HG03520 (cell line): ENCODE data around the gene EFNA5.
"Not testable (repeated sequence)": the region's sequence is repeated elsewhere in the genome, so short reads cannot be mapped to it uniquely, and the experiment has no call there.

ENCODE experiments used
- ATAC-seq: cut with Tn5 transposase; IDR thresholded peaks from one replicate; pipeline ENCODE4 v1.9.1; 2021; ENCODE audit warnings: mild to moderate bottlenecking, moderate library complexity; ENCODE audit not compliant: unreplicated experiment

Gene EFNA5

DNA sequence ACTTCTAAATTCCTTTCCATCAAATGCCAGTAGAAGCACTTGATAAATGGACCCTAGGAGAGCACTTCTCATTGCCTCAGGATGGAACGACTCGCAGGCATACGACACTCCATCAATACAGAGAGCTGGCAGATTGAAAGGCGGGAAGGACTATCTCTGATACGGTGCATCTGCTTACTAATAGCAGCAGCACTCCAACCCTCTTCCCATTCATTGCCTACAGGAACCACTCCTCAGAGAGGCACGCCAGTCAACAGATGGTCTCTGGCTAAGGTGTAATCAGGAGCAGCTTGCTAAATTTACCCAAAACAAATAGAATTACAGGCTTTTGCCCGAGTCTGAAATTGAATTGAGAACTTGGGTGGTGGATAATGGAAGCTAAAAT, 168.1 kb downstream of the EFNA5 start:
- no peak for ATAC-seq

DNA sequence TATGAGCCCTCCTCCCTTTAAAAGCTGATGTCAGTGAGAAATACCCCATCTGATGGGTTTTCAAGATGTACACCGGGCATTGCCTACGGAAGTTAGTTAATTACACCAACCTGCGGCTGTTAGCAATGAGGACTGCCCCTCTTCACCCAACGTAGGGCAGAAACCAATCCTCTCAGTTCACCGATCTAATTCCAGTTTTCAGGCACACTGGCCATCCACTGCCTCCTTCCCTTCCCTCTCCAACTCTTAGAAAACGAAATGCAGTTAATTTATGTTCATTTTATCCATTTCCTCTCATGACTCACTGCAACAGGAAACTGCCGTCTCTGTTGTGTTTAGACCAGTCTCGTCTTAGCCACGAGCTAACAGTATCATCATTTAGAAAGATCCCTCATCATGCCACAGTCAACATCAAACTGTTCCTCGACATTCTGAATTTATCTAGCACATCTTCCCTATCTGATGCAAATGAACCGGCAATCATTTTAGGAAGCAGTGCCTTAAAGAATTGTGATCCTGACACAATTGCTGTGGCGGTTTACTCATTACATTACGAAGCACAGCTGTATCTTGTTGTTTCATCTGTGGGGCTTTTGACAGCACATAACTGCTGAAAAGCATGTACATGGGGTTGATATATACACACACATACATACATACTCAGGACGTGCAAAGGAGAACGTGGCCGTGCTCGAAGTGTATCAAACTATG, 168.6 kb downstream of the EFNA5 start:
- ATAC-seq, result no peak

DNA sequence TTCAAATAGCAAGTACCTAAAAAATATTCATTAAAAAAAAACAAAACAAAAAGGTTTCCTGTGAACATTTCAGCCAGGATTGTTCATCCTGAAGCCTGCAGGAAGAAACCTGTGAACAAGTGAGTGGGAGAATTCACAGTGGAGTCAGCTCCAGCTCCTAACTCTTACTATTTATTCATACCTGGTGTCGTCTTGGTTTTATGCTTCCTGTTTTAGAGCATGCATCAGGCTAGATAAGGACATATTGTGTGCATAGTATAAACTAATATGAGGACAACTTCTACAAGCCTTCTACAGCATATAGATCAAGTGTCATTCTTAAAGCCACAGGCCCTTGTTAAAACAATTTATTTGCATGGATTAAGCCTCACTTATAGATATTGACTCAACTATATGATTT, 169.9 kb downstream of the EFNA5 start:
- ATAC-seq, result no peak

DNA sequence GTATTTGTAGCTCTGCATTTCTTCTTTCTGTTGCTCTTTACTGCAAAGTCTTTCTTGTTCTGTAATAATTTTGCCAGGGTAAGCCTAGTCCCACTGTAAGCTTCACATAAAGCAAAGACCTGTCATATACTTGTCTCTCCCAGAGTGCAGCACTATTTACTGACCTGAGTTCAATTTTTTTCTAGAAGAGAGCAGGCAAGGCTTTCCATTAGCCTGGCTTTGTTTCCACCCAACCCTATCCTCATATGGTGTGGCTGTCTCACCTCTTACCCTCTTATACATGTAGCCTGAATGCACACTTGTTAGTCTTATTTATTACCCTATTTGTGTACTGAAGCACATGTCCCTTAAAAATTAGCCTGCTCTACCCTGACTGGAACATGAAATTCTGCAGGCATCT, 170.4 kb downstream of the EFNA5 start:
- ATAC-seq, result no peak

DNA sequence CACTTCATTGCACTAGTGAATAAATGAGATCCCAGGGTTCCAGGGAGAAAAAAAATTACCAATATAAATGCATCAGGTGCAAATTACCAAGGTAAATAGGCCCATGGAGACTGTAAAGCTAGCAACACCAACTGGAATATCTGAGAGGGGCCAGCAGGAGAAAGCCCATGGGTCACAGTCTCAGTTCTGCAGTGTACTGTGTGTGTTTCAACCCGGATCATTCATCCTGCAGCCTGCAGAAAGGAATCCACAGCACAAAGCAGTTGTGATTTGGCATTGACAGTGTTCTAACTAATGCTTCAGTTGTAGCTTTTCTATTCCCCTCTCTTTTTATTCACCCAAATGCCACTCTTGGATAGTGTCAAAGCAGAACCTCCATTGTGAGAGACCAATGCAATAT, 171.0 kb downstream of the EFNA5 start:
- ATAC-seq, result no peak

DNA sequence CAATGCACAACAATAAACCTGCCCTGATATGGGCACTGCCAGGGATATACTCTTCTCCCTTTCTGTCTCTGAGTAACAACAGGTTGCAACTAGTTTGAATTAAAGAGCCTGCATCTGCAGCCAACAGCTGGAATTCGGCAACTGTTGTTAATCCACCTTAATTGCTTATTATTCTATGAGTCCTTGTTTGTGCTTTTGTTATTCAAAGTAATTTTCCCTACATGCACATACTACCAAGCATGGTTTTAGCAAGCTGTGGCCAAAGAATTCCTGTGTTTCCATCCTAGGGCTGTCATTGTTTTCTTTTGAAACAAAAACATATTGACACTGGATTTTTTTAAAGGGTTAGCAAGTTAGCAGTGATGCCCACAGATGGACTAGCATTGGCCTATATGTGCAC, 171.5 kb downstream of the EFNA5 start:
- no peak for ATAC-seq

DNA sequence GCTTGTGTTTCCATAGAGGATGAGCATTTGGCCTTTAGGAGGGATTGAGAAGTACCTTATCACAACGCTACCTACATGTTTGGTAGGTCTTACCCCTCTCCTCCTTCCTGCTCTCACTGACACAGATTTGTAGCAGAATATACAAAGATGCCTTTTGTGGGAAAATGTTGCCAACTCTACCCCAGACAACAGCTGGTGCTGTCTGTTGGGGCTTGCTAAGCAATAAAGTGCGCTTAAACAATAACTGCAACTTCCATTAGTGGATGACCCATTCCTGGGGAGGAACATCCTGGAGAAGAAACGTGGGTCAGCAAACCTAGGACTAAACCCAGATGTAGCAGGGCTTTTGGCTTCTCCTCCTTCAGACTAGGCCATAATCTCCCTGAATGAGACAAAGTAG, 174.3 kb downstream of the EFNA5 start:
- no peak for ATAC-seq

DNA sequence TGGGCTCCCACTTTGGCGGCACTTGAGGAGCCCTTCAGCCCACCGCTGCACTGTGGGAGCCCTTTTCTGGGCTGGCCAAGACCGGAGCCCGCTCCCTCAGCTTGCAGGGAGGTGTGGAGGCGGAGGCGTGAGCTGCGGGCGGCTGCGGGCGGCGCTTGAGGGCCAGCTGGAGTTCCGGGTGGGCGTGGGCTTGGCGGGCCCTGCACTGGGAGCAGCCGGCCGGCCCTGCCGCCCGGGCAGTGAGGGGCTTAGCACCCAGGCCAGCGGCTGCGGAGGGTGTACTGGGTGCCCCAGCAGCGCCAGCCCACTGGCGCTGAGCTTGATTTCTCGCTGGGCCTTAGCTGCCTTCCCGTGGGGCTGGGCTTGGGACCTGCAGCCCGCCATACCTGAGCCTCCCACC, 176.6 kb downstream of the EFNA5 start:
- ATAC-seq, result not testable (repeated sequence)

DNA sequence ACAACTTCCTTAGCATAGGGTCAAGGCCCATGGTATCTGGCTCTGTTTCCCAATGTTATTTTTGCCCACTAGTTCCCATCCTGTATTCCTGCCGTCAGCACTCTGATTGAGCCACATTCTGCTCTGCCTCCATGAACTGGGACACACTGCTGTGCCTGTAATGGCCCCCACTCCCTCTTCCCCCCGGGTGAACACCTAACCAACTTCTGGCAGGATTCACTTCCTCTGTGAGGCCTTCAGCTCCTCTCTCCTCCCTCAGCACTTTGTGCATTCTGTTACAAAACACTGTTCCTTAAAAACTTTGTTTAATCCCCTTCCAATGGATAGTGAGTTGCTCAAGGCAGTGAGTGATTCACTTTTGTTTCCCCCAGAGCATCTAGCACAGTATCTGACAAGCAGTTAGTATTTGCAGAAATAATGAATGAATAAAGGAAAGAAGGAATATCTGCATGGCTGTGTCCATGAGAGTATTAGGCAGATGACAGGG, 183.6 kb downstream of the EFNA5 start:
- ATAC-seq, result no peak

DNA sequence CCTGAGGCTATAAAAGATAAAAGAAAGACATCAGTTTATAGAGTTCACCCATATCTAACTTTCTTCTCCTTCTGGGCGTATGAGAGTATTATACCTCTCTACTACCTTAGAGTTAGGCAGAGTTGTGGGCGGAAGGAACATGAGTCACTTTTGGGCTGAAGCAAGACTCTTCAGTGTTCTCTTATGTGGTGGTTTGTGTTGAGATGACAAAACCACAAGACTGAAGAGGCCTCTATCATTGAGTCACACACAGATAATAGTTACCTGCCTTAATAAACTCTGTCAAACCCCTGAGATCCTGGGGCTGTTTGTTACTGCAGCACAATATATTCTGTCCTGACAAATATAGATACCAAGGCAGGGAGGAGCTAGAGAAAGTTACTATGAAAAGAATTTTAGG, 184.2 kb downstream of the EFNA5 start:
- ATAC-seq, result peak; percentile 68

DNA sequence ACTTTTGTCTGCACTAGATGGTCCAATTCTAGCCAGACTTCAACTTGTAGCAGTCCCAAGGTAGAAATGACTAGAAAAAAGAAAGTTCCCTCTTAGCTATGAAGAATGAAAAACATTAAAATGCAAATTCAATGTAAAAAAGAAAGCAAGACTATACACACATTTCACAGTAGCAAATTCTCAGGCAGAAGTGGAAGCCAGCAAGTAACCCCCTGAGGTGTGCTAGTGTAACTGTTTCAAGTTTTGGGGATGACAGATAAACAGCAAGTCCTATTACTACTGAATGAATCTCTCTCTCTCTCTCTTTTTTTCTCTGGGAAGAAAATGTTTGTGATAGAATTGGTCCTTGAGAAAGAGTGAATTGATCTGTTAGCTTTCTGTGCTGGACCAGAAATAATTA, 185.6 kb downstream of the EFNA5 start:
- ATAC-seq, result peak; percentile 67

DNA sequence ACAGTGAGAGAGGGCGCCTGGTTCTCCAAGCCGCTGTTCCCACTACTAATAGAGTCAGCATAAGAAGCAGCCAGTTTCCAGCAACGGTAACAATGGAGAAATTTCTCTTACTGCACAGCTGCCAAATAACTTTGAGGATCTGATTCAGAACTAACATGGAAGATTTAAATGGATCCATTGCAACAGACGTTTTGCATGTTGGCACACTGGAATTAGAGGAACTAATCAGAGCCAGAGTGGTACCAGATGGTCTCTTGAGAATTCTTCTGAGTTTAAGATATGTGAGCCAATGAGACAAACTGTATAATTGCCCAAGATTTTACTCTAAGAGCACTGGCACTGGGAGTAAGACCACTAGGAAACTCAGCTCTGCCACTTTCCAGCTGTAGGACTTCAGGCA, 186.5 kb downstream of the EFNA5 start:
- ATAC-seq, result no peak

DNA sequence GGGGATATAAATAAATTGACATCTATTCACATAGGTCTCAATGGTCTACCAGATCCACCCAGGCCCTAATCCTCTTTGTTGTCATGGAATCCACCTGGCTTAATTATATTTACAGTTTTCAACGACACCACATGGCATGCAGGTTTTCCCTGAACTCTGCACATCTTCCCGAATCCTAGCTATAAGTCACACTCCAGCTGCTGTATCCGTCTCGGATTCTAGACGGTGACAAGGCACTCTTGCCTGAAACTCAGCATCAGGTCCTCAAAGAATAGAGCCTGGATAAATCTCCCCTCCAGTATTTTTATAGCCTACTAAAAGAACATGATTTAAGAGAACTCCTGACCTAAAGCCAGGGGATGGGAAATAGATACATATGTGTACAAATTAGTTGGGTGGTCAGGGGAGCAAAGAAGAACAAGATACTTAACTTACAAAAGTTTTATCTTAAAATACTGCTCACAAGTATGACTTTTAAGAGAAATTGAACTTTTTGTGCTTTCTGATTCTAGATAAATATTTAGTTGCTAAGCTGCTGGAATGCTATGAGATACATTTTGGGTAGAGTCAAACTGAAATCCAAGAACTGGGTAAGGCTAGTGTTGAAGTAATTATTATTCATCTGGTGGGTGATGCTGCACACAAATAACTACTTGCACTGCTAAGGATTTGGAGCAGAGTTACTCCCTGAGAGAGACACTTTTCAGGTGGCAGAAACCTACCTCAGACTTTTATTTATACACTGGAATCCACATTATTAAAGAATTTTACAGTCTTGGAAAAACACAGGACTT, 187.3 kb downstream of the EFNA5 start:
- ATAC-seq, result no peak

DNA sequence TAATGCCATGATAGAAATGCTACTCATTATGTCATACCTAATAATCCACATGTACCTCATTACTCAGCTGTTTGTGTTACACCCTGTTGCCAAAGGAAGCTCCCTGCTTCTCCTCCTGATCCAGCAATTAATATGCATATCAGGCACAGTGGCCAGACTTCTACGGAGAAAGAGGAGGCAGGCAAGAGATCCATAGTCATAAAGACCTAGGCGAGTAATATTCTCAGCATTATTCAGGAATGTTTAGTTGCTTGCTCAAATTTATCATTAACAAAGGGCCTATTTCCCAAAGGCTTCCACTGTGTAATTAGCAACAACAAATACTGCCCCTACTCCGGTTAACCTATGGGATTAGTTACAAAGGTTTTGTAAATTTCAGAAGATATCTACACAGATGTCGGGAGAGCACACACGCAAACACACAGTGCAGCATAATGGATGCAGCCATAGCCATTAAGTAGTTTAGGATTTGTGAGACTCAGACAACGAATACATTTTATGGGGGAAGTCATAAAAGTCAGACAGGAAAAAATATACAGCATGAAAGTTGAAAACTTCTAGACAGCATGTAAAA, 192.6 kb downstream of the EFNA5 start:
- ATAC-seq, result no peak

DNA sequence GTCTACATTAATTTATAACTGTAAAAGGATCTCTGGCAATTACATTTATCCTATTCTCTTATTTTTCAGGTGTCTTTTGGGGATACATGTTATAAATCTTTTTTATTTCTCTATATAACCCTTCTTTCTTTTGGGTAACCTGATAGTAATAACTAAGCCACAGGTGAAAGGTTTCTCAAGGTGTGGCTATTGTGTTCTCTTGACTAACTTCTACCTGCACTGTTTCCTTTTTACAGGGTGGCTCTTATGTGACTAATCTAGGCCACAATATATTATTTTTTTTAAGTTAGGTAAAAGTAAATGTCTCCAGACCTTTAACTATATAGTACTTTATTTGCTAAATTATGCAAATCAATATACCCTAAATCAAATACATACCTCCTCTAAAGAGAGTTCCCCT, 193.2 kb downstream of the EFNA5 start:
- ATAC-seq, result no peak

DNA sequence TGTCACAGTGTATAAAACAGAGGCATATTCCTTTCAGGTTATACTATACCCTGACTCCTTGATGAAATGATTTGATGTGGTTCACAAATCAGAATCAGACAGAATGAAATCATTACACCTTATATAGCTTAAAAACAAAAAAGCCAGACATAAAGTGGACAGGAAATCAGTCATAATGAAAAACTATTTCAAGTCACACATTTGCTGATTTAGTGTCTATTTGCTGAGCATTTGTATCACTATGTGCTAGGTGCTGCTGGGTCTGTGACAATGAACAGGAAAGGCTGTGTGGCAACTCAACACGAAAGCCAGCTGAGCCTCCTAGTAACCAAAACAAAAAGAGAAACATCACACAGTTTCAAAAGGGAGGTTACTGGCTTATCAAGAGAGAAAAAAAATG, 194.0 kb downstream of the EFNA5 start:
- peak; percentile 93 for ATAC-seq

DNA sequence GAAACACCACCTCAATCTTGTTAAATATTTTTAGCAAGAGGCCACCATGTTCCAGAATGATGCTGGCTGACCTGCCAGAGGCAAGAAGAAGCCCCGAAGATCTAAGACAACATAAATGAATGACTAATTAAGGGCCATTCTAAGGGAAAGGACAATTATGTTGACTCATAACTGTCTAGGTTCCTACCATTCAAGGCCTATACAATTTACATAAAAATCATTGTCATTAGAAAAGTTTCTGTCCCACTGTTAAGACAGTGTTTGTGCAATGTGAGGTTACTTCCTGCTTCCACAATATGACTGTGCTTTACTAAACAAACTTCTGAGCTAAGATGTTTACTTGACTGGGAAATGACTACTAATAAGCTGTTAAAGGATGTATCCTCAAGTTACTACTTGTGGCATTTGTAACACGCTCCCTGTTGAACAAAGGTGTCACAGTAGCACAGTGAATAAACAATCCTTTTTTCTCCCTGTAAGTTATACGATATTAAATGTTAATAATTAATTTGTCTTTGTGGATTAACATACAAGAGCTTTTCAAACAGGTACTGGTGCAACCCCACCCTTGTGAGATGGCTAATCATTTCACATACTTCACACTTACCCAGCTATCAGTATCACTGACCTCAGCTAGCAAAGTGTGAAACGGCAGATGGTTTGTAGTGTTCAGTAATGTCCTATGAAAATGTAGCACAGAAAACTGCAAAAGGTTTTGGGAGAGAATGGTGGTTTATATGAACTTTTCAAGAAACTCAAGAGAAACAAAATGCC, 195.8 kb downstream of the EFNA5 start:
- peak; percentile 38 for ATAC-seq

DNA sequence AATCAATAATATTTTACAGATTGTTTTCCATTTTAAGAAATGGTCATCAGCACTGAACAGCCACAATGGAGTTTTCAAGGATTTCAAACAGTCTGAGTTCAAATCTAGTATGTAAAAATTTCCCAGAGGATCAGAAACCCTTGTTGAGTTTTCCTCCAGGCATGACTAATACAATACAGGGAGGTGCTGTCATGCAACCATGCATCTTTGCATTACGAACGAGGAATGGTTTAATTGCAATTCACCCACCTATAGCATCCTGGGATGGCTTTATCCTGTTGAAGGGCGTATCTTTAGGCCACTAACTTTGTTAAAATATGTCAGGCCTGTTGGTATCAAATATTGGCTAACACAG, 196.4 kb downstream of the EFNA5 start:
- ATAC-seq, result no peak

DNA sequence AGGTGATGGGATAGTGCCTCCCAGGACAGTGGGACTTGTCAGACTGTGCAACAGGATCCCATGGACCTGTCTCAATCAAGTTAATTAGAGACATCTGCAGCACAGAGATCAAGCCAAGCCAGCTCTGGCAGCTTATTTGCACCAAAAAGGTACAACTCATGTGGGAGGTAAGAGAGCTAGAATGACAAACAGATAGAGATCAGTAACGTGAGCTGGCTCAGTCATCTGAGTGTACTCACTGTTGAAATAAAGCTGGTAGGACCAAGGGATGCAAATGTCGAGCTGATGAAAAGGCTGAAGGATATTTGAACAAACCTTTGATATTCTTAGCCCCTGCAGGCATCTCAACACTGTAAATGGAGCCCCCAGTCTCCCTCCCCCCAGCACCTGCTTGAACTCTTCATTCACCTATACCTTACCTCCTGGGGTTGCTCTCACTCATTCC, 198.1 kb downstream of the EFNA5 start:
- ATAC-seq, result no peak

DNA sequence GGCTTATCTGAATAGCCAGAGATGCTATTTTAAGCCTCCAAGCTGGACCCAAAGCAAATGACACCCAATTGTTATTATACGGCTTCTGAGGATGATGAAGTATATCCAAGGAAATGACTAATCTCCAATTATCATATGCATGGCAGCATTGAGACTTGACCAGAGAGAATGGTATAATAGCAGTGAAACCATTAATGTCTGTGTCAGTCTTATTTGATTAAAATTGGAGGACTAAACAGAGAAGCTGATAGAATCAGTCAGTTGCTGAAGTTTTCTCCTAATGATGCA, 200.5 kb downstream of the EFNA5 start:
- no peak for ATAC-seq

DNA sequence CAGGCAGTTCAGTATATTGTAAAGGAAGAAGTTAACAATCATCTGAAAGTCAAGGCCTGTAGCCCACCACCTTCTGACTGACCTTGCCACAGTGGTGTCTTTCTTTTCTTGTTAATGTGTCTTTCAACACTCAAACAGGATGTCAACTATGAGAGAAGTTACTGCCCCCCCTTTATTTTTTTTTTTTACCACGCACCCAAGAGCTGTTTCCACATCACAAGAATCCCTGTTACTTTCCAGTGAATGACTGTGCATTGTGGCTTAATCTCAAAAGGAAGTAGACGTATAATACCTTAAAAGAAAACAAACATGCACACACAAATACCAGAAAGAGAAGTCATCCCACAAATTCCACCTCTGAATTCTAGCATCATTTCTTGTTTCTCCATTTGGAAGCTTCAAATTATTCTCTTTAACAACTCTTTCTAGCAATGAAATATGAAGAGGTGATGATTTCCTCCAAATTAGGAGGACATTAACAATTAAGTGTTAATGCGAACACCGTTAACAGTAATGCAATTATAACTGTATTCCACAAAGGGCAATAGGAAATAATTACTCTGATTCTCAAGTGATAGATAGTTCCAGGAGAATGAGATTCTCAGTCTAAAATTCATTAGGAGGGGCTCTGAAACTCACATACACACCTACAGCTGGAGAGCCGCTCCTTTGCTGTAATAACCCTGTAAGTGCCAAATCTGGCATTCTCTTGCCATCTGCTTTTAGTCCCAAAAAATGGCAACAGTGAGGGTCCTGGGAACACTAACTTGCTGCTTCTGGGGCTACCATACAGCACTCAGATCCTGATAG, 201.0 kb downstream of the EFNA5 start:
- no peak for ATAC-seq
